Right lobe of liver (tissue), 6 donors: ENCODE results near the gene SMYD1. TPM values are rescaled to one million over a fixed set of nuclear protein-coding genes. Genes with fewer than 3 reads are reported as not detected.
A peak's percentile ranks its signal among the peaks of the same experiment; 100 is the strongest.

Experiments used
- ATAC-seq, 4 donors: fragments of 200-7000 bp; cut with Tn5 transposase; one replicate each; pipeline ENCODE4 v1.9.1; 2020; ENCODE audit warnings: mild to moderate bottlenecking in 4 of 4, moderate library complexity in 4 of 4
- DNase-seq, 3 donors: peaks; one replicate each; pipeline ENCODE4 v3.0.0-alpha.2; 2020
- H3K27ac ChIP-seq, 3 donors: fragments of 200-600 bp; one replicate each; pipeline ENCODE4 v1.8.0; 2022
- H3K27me3 ChIP-seq, 2 donors: fragments of 200-600 bp; one replicate each; pipeline ENCODE4 v1.8.0; 2022
- H3K36me3 ChIP-seq, 4 donors: fragments of 200-600 bp; sonication (generic) in 1 of 4; one replicate each; pipeline versions ENCODE4 v1.5.1 to v1.8.0; 2017 to 2022; ENCODE audit warnings: control low read depth in 1 of 4
- H3K4me1 ChIP-seq, 4 donors: fragments of 200-600 bp; sonication (generic) in 1 of 4; one replicate each; pipeline versions ENCODE4 v1.5.1 to v1.8.0; 2017 to 2022; ENCODE audit warnings: control low read depth in 1 of 4
- H3K4me3 ChIP-seq, 3 donors: fragments of 200-600 bp; one replicate each; pipeline ENCODE4 v1.8.0; 2022
- H3K9me3 ChIP-seq, 4 donors: fragments of 200-600 bp; sonication (generic) in 1 of 4; one replicate each; pipeline versions ENCODE4 v1.5.1 to v1.8.0; 2017 to 2022; ENCODE audit warnings: control low read depth in 1 of 4
- CTCF ChIP-seq, 4 donors: fragments of 200-600 bp in 3 of 4; fragments of 450-650 bp in 1 of 4; IDR thresholded peaks; one replicate each; pipeline versions ENCODE4 v1.5.1 to v1.8.0; 2016 to 2022; ENCODE audit warnings: antibody characterized with exemption in 4 of 4, mild to moderate bottlenecking in 2 of 4
- POLR2A ChIP-seq: fragments of 450-650 bp; IDR thresholded peaks from one replicate; pipeline ENCODE4 v1.6.1; 2017; ENCODE audit warnings: antibody characterized with exemption, mild to moderate bottlenecking
- WGBS: methylation state at CpG from one replicate; pipeline ENCODE4 v1.1.6; 2018; ENCODE audit warnings: low coverage, low lambda C conversion rate; ENCODE audit not compliant: insufficient coverage; ENCODE audit errors: missing lambda C conversion rate; 5-methylcytosine and 5-hydroxymethylcytosine counted together
- intact Hi-C, 2 donors: fragments of 100-400 bp; cut with DNase I; formaldehyde crosslinking; loops; one replicate each; pipeline versions ENCODE4 v1.11.2 to v1.14.1; 2022
- total RNA-seq, 6 experiments: library from RNA; depleted of rRNA in 2 of 6; stranded (reverse); fragments of >200 nt in 2 of 6; fragmentation: NEBNext Ultra II Directional in 3 of 6; extraction: Animal tissue kit (Norgen Biotek cat#: 25700) in 3 of 6; gene quantifications; one replicate each; pipeline versions ENCODE4 v1.1.0 to v1.2.4, GENCODE V29; 2016 to 2023
- donor health status: DM: no; HTN: yes; CAD: no.
- donor health status: DM: no; HTN: no; CAD: no.
- donor health status: DM: no; HTN: no; CAD: no.
- donor health status: DM: no; HTN: yes; CAD: no.
- donor health status: DM: no; HTN: yes; CAD: no.

SMYD1 gene
- total RNA-seq, 6 experiments from 2014 or later = not detected

GRCh38 chr2:88053934-88054781 is 13.5 kb upstream of the SMYD1 start:
- H3K36me3 ChIP-seq = no peaks in the 10 kb centered on the region
- ATAC-seq (no peak), DNase-seq (no peak)
- H3K27me3 ChIP-seq = no peaks in the 10 kb centered on the region
- peak overlapping the region; percentile 70 to 87 (median 82) for H3K4me3 ChIP-seq
- H3K4me1 ChIP-seq = peaks cover 0 to 28% (median 11%) of the 10 kb centered on the region in 4 donors
- intact Hi-C loops = loop anchor here in 1 of 2 donors (10.0 kb wide), 1 partner anchor 131 kb away; no protein-coding TSS in a partner anchor
- 46% methylated on average over 10 of the region's 10 CpGs for WGBS
- H3K9me3 ChIP-seq = no peaks in the 10 kb centered on the region
- no peak for TF ChIP-seq POLR2A
- H3K27ac ChIP-seq = peak overlapping the region; percentile 82 to 99 (median 87)

GRCh38 chr2:88054782-88055370 is 12.7 kb upstream of the SMYD1 start:
- TF ChIP-seq POLR2A (no peak), CTCF (IDR thresholded peaks at IDR 0.05) (no peak)
- H3K4me3 ChIP-seq = peak overlapping the region; percentile 70 to 87 (median 82)
- ATAC-seq = peak in 3 of 4 donors; percentile 3 to 6 (median 3)
- H3K36me3 ChIP-seq = no peaks in the 10 kb centered on the region
- H3K4me1 ChIP-seq = peaks cover 0 to 28% (median 11%) of the 10 kb centered on the region in 4 donors
- intact Hi-C loops = loop anchor here (5.0 to 10.0 kb wide), 2 partner anchors 107 to 130 kb away; no protein-coding TSS in a partner anchor
- no peaks in the 10 kb centered on the region for H3K9me3 ChIP-seq
- DNase-seq = no peak
- no peaks in the 10 kb centered on the region for H3K27me3 ChIP-seq
- H3K27ac ChIP-seq = peak overlapping the region; percentile 82 to 99 (median 87)
- 30% methylated on average over 22 of the region's 25 CpGs for WGBS

GRCh38 chr2:88055371-88056128 is 12.1 kb upstream of the SMYD1 start, which contains the start of gene KRCC1:
Gene KRCC1 (minus strand): TSS chr2:88055783. CDS start chr2:88028563, 27,220 bp downstream.
- DNase-seq (peak; percentile 96 to 98 (median 98)), ATAC-seq (peak; percentile 88 to 97 (median 96))
- Histone ChIP-seq H3K9me3 (no peaks in the 10 kb centered on the region), H3K27ac (peak within 1 kb of the TSS; percentile 82 to 99 (median 87)), H3K36me3 (no peaks in the 10 kb centered on the region), H3K4me3 (peak within 1 kb of the TSS; percentile 70 to 87 (median 82)), H3K4me1 (peaks cover 0 to 35% (median 11%) of the 10 kb centered on the region in 4 donors), H3K27me3 (no peaks in the 10 kb centered on the region)
- TF ChIP-seq POLR2A (peak; percentile 98), CTCF (IDR thresholded peaks at IDR 0.05) (peak in 3 of 4 donors; percentile 3 to 12 (median 11))
- intact Hi-C loops = loop anchor here (5.0 to 10.0 kb wide), 2 partner anchors 107 to 129 kb away; no protein-coding TSS in a partner anchor
- 1% methylated on average over 29 of the region's 77 CpGs for WGBS

GRCh38 chr2:88057437-88057844 is 10.2 kb upstream of the SMYD1 start:
- TF ChIP-seq POLR2A (no peak), CTCF (IDR thresholded peaks at IDR 0.05) (no peak)
- Histone ChIP-seq H3K27ac (no peak overlapping the region), H3K9me3 (no peaks in the 10 kb centered on the region), H3K4me1 (peaks cover 0 to 38% (median 11%) of the 10 kb centered on the region in 4 donors), H3K4me3 (no peak overlapping the region), H3K27me3 (no peaks in the 10 kb centered on the region), H3K36me3 (no peaks in the 10 kb centered on the region)
- ATAC-seq (no peak), DNase-seq (no peak)
- intact Hi-C loops = loop anchor here (5.0 to 10.0 kb wide), 2 partner anchors 105 to 127 kb away; no protein-coding TSS in a partner anchor
- WGBS = 66% methylated on average over 4 of the region's 4 CpGs
